K562 (cell line): Measurements from ENCODE around the gene NUBPL. TPM values are rescaled to one million over a fixed set of nuclear protein-coding genes. Genes with fewer than 3 reads are reported as not detected.

Experiments
- ASH1L ChIP-seq: fragments of 450-650 bp; IDR thresholded peaks from 2 replicates; pipeline ENCODE4 v1.6.1; 2018; ENCODE audit warnings: borderline replicate concordance, mild to moderate bottlenecking, low read depth; ENCODE audit not compliant: partially characterized antibody
- GTF2A2 ChIP-seq: IDR thresholded peaks from 2 replicates; pipeline ENCODE4 v1.6.1; 2016; ENCODE audit warnings: mild to moderate bottlenecking, missing genetic modification characterization, missing compliant biosample characterization
- IRF9 ChIP-seq: fragments of 450-650 bp; IDR thresholded peaks from 2 replicates; pipeline ENCODE4 v1.6.1; 2016; ENCODE audit warnings: missing biosample characterization, missing genetic modification characterization
- MITF ChIP-seq: IDR thresholded peaks from 2 replicates; pipeline ENCODE4 v1.6.1; 2014; ENCODE audit warnings: antibody characterized with exemption
- MXI1 ChIP-seq: IDR thresholded peaks from 2 replicates; pipeline ENCODE4 v1.6.1; 2011; ENCODE audit warnings: low read depth, mild to moderate bottlenecking, improper control_type of control experiment, low read length
- RBBP5 ChIP-seq: fragments of 200-600 bp; sonication (generic); IDR thresholded peaks from 2 replicates; pipeline ENCODE4 v1.6.1; 2012; ENCODE audit warnings: borderline replicate concordance, mild to moderate bottlenecking, low read length, control low read depth, inconsistent platforms; ENCODE audit not compliant: insufficient read depth, poor library complexity, severe bottlenecking
- RBFOX2 ChIP-seq: fragments of 200-400 bp; formaldehyde crosslinking; IDR thresholded peaks from 2 replicates; pipeline ENCODE4 v1.6.1; 2017; ENCODE audit warnings: low read depth, mild to moderate bottlenecking, low read length, moderate library complexity
- SPI1 ChIP-seq: IDR thresholded peaks from 2 replicates; pipeline ENCODE4 v1.6.1; 2011; ENCODE audit warnings: low read depth, low read length, control low read depth, borderline replicate concordance
- polyA plus RNA-seq, 8 experiments: library from polyadenylated mRNA; depleted of rRNA in 4 of 8; stranded (reverse) in 5 of 8; unstranded in 3 of 8; fragments of >200 nt; fragmentation: Nextera tagmentation in 2 of 8; fragmentation: Illumina TruSeq in 1 of 8; extraction: Ambion mirVana in 2 of 8; extraction: Trizol in 1 of 8; gene quantifications; 2 replicates each; pipeline versions ENCODE4 v1.2.1 to v1.2.3, GENCODE V29; 2011 to 2014; ENCODE audit warnings: inconsistent platforms in 1 of 8, missing spikeins in 1 of 8
- total RNA-seq, 7 experiments: library from RNA; depleted of rRNA in 6 of 7; stranded (reverse); fragments of >200 nt in 6 of 7; fragmentation: Illumina TruSeq in 2 of 7; extraction: Trizol in 2 of 7; gene quantifications; 2 replicates each; pipeline versions ENCODE4 v1.2.1 to v1.2.3, GENCODE V29; 2011 to 2021; ENCODE audit warnings: low replicate concordance in 1 of 7
- TF ChIP-seq, protein P1 (sequence below): fragments of 250-450 bp; sonication (Bioruptor Pico); IDR thresholded peaks from 2 replicates; pipeline ENCODE4 v1.8.0; 2022; ENCODE audit warnings: inconsistent platforms
- TF ChIP-seq, protein P2 (sequence below): fragments of 250-450 bp; sonication (Bioruptor Pico); IDR thresholded peaks from 2 replicates; pipeline ENCODE4 v1.4.0; 2020; ENCODE audit warnings: mild to moderate bottlenecking, moderate library complexity

NUBPL gene
- total and polyA plus RNA-seq, 9 of the 15 experiments (the other 6 are each of a cell fraction or from before 2014, with no cell fraction given), result 3.2 to 8.7 (median 6.1) TPM

DNA sequence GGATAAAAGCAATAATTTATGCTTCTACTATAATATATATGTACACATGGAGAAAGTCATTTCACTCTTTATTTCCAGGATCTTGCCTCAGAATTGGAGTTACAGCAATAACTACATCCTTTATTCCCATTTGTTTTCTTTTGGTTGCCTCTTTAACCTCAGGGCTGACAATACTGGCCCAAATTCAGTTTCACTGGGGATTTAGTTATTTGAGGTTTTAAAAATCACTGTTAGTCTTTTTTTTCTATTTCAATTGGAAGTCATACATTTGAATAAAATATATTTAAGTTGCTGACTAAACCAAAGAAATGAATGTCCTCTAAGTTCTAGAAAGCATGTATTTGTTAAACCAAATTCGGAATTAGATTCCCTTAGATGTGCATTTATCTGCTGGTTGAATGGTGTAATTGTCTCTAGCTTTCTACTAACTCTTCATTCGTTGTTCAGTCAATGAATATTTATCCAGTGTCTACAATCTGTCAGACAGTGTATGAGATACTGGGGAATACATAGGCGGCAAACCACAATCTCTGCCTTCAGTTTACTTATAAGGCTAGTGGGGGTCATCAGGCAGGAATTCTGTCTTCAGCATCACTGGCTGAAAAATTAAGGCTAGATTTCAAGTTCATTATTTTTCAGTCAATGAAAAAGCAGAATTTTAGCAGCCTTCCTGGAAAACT, 325.1 kb downstream of the NUBPL start (continued):
- TF ChIP-seq, protein P1, sequence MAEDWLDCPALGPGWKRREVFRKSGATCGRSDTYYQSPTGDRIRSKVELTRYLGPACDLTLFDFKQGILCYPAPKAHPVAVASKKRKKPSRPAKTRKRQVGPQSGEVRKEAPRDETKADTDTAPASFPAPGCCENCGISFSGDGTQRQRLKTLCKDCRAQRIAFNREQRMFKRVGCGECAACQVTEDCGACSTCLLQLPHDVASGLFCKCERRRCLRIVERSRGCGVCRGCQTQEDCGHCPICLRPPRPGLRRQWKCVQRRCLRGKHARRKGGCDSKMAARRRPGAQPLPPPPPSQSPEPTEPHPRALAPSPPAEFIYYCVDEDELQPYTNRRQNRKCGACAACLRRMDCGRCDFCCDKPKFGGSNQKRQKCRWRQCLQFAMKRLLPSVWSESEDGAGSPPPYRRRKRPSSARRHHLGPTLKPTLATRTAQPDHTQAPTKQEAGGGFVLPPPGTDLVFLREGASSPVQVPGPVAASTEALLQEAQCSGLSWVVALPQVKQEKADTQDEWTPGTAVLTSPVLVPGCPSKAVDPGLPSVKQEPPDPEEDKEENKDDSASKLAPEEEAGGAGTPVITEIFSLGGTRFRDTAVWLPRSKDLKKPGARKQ (CRISPR knock-in tag), result no peak
- TF ChIP-seq GTF2A2 (tag) (no peak), MITF (no peak), IRF9 (no peak), MXI1 (no peak), RBFOX2 (no peak), SPI1 (no peak), RBBP5 (no peak), ASH1L (no peak)
- TF ChIP-seq, protein P2, sequence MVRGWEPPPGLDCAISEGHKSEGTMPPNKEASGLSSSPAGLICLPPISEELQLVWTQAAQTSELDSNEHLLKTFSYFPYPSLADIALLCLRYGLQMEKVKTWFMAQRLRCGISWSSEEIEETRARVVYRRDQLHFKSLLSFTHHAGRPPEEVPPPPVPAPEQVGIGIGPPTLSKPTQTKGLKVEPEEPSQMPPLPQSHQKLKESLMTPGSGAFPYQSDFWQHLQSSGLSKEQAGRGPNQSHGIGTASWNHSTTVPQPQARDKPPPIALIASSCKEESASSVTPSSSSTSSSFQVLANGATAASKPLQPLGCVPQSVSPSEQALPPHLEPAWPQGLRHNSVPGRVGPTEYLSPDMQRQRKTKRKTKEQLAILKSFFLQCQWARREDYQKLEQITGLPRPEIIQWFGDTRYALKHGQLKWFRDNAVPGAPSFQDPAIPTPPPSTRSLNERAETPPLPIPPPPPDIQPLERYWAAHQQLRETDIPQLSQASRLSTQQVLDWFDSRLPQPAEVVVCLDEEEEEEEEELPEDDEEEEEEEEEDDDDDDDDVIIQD (CRISPR knock-in tag), result no peak
